GM23338 (cell line): ENCODE data around the gene METTL4. TPM values are rescaled to one million over a fixed set of nuclear protein-coding genes. Genes with fewer than 3 reads are reported as not detected.
A peak's percentile ranks its signal among the peaks of the same experiment; 100 is the strongest.

Source experiments
- ATAC-seq: fragments of 200-7000 bp; cut with Tn5 transposase; 3 replicates; pipeline ENCODE4 v1.9.1; 2020
- DNase-seq: peaks from one replicate; pipeline ENCODE4 v3.0.0-alpha.2; 2015; ENCODE audit warnings: low spot score
- H2AFZ ChIP-seq: fragments of 200-600 bp; sonication (generic); 2 replicates; pipeline ENCODE4 v1.8.0; 2016; ENCODE audit warnings: antibody characterized with exemption, mild to moderate bottlenecking, moderate library complexity
- H3F3A ChIP-seq: fragments of 200-600 bp; sonication (generic); replicated peaks from 2 replicates; pipeline ENCODE4 v1.8.0; 2017; ENCODE audit warnings: antibody characterized with exemption, mixed run types, low read depth
- H3K27ac ChIP-seq: fragments of 200-600 bp; sonication (generic); 2 replicates; pipeline ENCODE4 v1.6.1; 2016; ENCODE audit warnings: low read depth
- H3K27me3 ChIP-seq: fragments of 200-600 bp; sonication (generic); 2 replicates; pipeline ENCODE4 v1.8.0; 2016; ENCODE audit warnings: mild to moderate bottlenecking, mixed run types, moderate library complexity; ENCODE audit not compliant: insufficient read depth
- H3K36me3 ChIP-seq: fragments of 200-600 bp; sonication (generic); 2 replicates; pipeline ENCODE4 v1.8.0; 2016; ENCODE audit warnings: mild to moderate bottlenecking; ENCODE audit not compliant: insufficient read depth
- H3K4me1 ChIP-seq: fragments of 200-600 bp; sonication (generic); 2 replicates; pipeline ENCODE4 v1.8.0; 2016; ENCODE audit warnings: mild to moderate bottlenecking, moderate library complexity; ENCODE audit not compliant: insufficient read depth
- H3K4me2 ChIP-seq: fragments of 200-600 bp; sonication (generic); 2 replicates; pipeline ENCODE4 v1.7.1; 2017; ENCODE audit warnings: mixed run types
- H3K4me3 ChIP-seq: fragments of 200-600 bp; sonication (generic); 2 replicates; pipeline ENCODE4 v1.6.1; 2016; ENCODE audit warnings: mixed run types
- H3K79me2 ChIP-seq: fragments of 200-600 bp; sonication (generic); replicated peaks from 2 replicates; pipeline ENCODE4 v1.8.0; 2017; ENCODE audit warnings: mild to moderate bottlenecking; ENCODE audit not compliant: insufficient read depth
- H3K9me2 ChIP-seq: fragments of 200-600 bp; sonication (generic); 2 replicates; pipeline ENCODE4 v1.8.0; 2017; ENCODE audit not compliant: insufficient read depth
- H4K20me1 ChIP-seq: fragments of 200-600 bp; sonication (generic); replicated peaks from 2 replicates; pipeline ENCODE4 v1.8.0; 2017; ENCODE audit warnings: mild to moderate bottlenecking; ENCODE audit not compliant: insufficient read depth
- H3K27ac Mint-ChIP-seq: 2 replicates; pipeline ENCODE4 v1.8.0; 2020; ENCODE audit warnings: inconsistent platforms, mild to moderate bottlenecking, moderate library complexity, mixed read lengths
- H3K27me3 Mint-ChIP-seq: 3 replicates; pipeline ENCODE4 v1.8.0; 2022; ENCODE audit warnings: low read depth, mild to moderate bottlenecking, moderate library complexity, mixed read lengths, inconsistent platforms; ENCODE audit not compliant: insufficient read depth, poor library complexity
- H3K36me3 Mint-ChIP-seq: 3 replicates; pipeline ENCODE4 v1.8.0; 2021; ENCODE audit warnings: low read depth, mild to moderate bottlenecking, inconsistent platforms, moderate library complexity, mixed read lengths
- H3K4me1 Mint-ChIP-seq: 3 replicates; pipeline ENCODE4 v1.8.0; 2020; ENCODE audit warnings: mild to moderate bottlenecking, inconsistent platforms, mixed read lengths
- H3K4me3 Mint-ChIP-seq: 3 replicates; pipeline ENCODE4 v1.8.0; 2021; ENCODE audit warnings: moderate library complexity, mild to moderate bottlenecking, inconsistent platforms, mixed read lengths
- H3K9me3 Mint-ChIP-seq: 3 replicates; pipeline ENCODE4 v1.8.0; 2020; ENCODE audit warnings: moderate library complexity, mild to moderate bottlenecking, inconsistent platforms, mixed read lengths
- CREB1 ChIP-seq: fragments of 250-450 bp; sonication (Bioruptor Pico); IDR thresholded peaks from 2 replicates; pipeline ENCODE4 v1.5.0; 2020; ENCODE audit warnings: low read depth, mild to moderate bottlenecking, moderate library complexity
- EZH2 ChIP-seq: fragments of 200-600 bp; sonication (generic); IDR thresholded peaks from one replicate; pipeline ENCODE4 v1.8.0; 2017; ENCODE audit warnings: antibody characterized with exemption, mild to moderate bottlenecking, low read depth; ENCODE audit not compliant: unreplicated experiment
- EZH2phosphoT487 ChIP-seq: fragments of 200-600 bp; sonication (generic); IDR thresholded peaks from one replicate; pipeline ENCODE4 v1.8.1; 2018; ENCODE audit warnings: antibody characterized with exemption; ENCODE audit not compliant: unreplicated experiment
- JUNB ChIP-seq: IDR thresholded peaks from one replicate; pipeline ENCODE4 v1.6.1; 2016; ENCODE audit warnings: antibody characterized with exemption; ENCODE audit not compliant: unreplicated experiment
- NANOG ChIP-seq: IDR thresholded peaks from 2 replicates; pipeline ENCODE4 v1.6.1; 2016; ENCODE audit warnings: antibody characterized with exemption, borderline replicate concordance
- POLR2AphosphoS5 ChIP-seq: IDR thresholded peaks from 2 replicates; pipeline ENCODE4 v1.6.1; 2016; ENCODE audit warnings: antibody characterized with exemption, low read depth
- REST ChIP-seq: IDR thresholded peaks from one replicate; pipeline ENCODE4 v1.6.1; 2018; ENCODE audit warnings: antibody characterized with exemption; ENCODE audit not compliant: unreplicated experiment
- STAT1 ChIP-seq: IDR thresholded peaks from one replicate; pipeline ENCODE4 v1.6.1; 2016; ENCODE audit warnings: antibody characterized with exemption; ENCODE audit not compliant: unreplicated experiment
- ZNF114 ChIP-seq: fragments of 250-450 bp; sonication (Bioruptor Pico); IDR thresholded peaks from 2 replicates; pipeline ENCODE4 v1.5.0; 2020; ENCODE audit warnings: mild to moderate bottlenecking, moderate library complexity
- ZNF331 ChIP-seq: fragments of 250-450 bp; sonication (Bioruptor Pico); IDR thresholded peaks from 2 replicates; pipeline ENCODE4 v1.5.0; 2020; ENCODE audit warnings: low read depth, mild to moderate bottlenecking, moderate library complexity
- ZNF462 ChIP-seq: fragments of 250-450 bp; sonication (Bioruptor Pico); IDR thresholded peaks from 2 replicates; pipeline ENCODE4 v1.5.0; 2020; ENCODE audit warnings: mild to moderate bottlenecking, moderate library complexity
- polyA plus RNA-seq: library from polyadenylated mRNA; unstranded; fragments of >200 nt; fragmentation: Nextera tagmentation; extraction: Ambion mirVana; gene quantifications from 2 replicates; pipeline ENCODE4 v1.2.1, GENCODE V29; 2016
- total RNA-seq: library from RNA; depleted of rRNA; stranded (reverse); fragments of >200 nt; shearing (Covaris generic); gene quantifications from 2 replicates; pipeline ENCODE4 v1.2.3, GENCODE V29; 2014
- TF ChIP-seq, protein P1 (sequence below): IDR thresholded peaks from 2 replicates; pipeline ENCODE4 v1.6.1; 2016; ENCODE audit warnings: antibody characterized with exemption
- TF ChIP-seq, protein P2 (sequence below), 2 experiments: fragments of 200-600 bp in 1 of 2; sonication (generic) in 1 of 2; conservative IDR thresholded peaks; 2 replicates each; pipeline versions ENCODE4 v1.5.1 to v1.6.1; 2016 to 2017; ENCODE audit warnings: antibody characterized with exemption in 2 of 2, low read depth in 2 of 2, mild to moderate bottlenecking in 2 of 2, moderate library complexity in 1 of 2

The METTL4 gene
- total and polyA plus RNA-seq, 2 experiments from 2014 or later: 11.9 to 14.9 TPM

DNA sequence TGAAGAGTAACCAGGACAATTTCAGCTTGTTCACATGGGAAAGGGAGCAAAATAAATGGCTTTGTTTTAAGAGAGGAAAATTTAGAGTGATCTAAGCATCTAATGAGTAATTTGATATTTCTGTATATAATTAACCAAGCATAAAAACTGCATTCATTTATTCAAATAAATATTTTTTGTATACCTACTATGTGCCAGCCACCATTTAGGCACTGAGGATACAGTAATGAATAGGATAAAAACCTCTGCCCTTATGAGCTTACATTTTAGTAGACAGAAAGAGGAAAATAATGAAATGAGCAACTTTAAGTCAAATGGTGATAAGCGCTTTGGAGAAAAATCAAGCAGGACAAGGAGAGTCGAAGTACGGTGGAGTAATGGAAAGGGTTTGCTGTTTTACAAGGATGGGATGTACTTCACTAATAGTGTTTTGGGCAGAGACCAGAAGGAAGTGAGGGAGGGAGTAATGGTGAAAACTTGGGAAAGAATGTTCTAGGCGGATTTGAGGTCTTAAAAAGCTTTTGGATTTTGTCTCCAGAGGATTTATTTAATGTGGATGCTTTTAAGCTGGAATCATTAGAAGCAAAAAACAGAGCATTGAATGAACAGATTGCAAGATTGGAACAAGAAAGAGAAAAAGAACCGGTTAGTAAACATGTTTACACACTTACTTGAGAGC is 17.5 kb upstream of the METTL4 start:
- Mint-ChIP-seq H3K4me1 (no peaks in the 10 kb centered on the region), H3K27ac (0 out of 2 replicates have a peak overlapping the region, but pooled peaks have one; percentile 1), H3K4me3 (no peak overlapping the region), H3K27me3 (no peaks in the 10 kb centered on the region), H3K36me3 (peaks cover 52% of the 10 kb centered on the region), H3K9me3 (no peaks in the 10 kb centered on the region)
- no peaks in the 10 kb centered on the region for H3K9me2 ChIP-seq
- no peaks in the 10 kb centered on the region for H3K27me3 ChIP-seq
- ATAC-seq (no peak), DNase-seq (no peak)
- H3K4me2 ChIP-seq: no peak overlapping the region
- H3K36me3 ChIP-seq: peaks cover 57% of the 10 kb centered on the region
- H4K20me1 ChIP-seq: peaks cover 6% of the 10 kb centered on the region; the same call in 1 of the 2 replicates
- H3K4me3 ChIP-seq: no peak overlapping the region
- H3K4me1 ChIP-seq: no peaks in the 10 kb centered on the region
- TF ChIP-seq ZNF462 (no peak), JUNB (no peak), EZH2phosphoT487 (no peak), STAT1 (no peak), NANOG (no peak), ZNF114 (CRISPR knock-in tag) (no peak), REST (no peak), POLR2AphosphoS5 (no peak), CREB1 (CRISPR knock-in tag) (no peak), EZH2 (no peak), ZNF331 (CRISPR knock-in tag) (no peak)
- TF ChIP-seq, protein P1, sequence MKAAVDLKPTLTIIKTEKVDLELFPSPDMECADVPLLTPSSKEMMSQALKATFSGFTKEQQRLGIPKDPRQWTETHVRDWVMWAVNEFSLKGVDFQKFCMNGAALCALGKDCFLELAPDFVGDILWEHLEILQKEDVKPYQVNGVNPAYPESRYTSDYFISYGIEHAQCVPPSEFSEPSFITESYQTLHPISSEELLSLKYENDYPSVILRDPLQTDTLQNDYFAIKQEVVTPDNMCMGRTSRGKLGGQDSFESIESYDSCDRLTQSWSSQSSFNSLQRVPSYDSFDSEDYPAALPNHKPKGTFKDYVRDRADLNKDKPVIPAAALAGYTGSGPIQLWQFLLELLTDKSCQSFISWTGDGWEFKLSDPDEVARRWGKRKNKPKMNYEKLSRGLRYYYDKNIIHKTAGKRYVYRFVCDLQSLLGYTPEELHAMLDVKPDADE: no peak
- TF ChIP-seq, protein P2, sequence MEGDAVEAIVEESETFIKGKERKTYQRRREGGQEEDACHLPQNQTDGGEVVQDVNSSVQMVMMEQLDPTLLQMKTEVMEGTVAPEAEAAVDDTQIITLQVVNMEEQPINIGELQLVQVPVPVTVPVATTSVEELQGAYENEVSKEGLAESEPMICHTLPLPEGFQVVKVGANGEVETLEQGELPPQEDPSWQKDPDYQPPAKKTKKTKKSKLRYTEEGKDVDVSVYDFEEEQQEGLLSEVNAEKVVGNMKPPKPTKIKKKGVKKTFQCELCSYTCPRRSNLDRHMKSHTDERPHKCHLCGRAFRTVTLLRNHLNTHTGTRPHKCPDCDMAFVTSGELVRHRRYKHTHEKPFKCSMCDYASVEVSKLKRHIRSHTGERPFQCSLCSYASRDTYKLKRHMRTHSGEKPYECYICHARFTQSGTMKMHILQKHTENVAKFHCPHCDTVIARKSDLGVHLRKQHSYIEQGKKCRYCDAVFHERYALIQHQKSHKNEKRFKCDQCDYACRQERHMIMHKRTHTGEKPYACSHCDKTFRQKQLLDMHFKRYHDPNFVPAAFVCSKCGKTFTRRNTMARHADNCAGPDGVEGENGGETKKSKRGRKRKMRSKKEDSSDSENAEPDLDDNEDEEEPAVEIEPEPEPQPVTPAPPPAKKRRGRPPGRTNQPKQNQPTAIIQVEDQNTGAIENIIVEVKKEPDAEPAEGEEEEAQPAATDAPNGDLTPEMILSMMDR (conservative IDR thresholded peaks at IDR 0.05; ENCODE audit: low read depth in 2 of 2): no peak
- no peak overlapping the region for H2AFZ ChIP-seq
- no peaks in the 10 kb centered on the region for H3K79me2 ChIP-seq
- H3K27ac ChIP-seq: no peak overlapping the region
- no peaks in the 10 kb centered on the region for H3F3A ChIP-seq
